ENCODE measurements around the gene HMOX2.

Gene HMOX2

DNA sequence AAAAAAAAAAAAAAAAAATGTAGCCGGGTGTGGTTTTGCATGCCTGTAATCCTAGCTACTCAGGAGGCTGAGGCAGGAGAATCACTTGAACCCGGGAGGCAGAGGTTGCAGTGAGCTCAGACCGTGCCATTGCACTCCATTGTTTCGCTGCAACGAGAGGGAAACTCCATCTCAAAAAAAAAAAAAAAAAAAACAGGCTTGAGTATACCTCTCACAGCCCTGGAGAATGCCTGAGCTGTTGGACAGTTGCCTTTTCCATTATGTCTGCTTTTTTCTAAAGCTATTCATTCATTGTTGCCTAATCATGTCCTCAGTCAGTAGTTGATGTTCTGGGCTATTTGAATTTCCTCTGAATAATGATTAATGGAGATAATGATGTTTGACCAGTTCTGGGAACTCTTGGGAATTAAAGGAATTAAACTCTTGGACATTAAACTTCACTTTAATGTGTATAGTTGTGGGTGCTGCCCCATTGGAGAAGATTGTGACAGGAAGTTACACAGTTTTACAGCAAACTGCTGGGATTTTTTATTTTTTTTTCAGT is 11.8 kb downstream of the HMOX2 start:
- no peaks in the 10 kb centered on the region for H3K4me1 ChIP-seq (ENCODE audit: control insufficient read depth, insufficient read depth, low read length)
- no peak overlapping the region for H3K4me3 ChIP-seq (ENCODE audit: low read depth, low read length)
- no peaks in the 10 kb centered on the region for H3K27me3 ChIP-seq (ENCODE audit: control insufficient read depth, insufficient read depth, low read length)
- H3K27ac ChIP-seq (ENCODE audit: low read depth, low read length): no peak overlapping the region
- H3K36me3 ChIP-seq (ENCODE audit: control insufficient read depth, insufficient read depth, low read length): peaks cover 12% of the 10 kb centered on the region; the same call in 1 of the 2 replicates
- no peaks in the 10 kb centered on the region for H3K9me3 ChIP-seq (ENCODE audit: control insufficient read depth, insufficient read depth, low read depth, low read length)
- no peak overlapping the region for H3K9ac ChIP-seq (ENCODE audit: low read length)

DNA sequence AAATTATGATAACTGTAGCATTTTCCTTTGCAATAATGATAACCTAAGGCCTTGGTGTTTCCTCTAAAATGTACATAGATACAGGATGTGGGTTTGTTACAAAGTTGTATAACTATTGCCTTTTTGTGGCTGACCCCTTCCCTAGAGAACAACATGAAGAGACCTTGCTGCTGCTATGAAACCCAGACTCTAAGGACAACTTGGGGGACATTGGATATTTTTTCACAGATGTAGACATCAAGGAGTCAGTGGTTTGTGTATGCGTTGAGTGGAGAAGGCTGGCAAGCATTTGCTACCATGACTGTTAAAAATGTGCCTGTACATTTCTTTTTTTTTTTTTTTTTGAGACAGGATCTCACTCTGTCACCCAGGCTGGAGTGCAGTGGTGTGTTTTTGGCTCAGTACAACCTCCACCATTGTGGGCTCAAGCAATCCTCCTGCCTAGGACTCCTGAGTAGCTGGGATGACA is 12.3 kb downstream of the HMOX2 start:
- H3K27ac ChIP-seq (ENCODE audit: low read depth, low read length): no peak overlapping the region
- no peaks in the 10 kb centered on the region for H3K27me3 ChIP-seq (ENCODE audit: control insufficient read depth, insufficient read depth, low read length)
- H3K9me3 ChIP-seq (ENCODE audit: control insufficient read depth, insufficient read depth, low read depth, low read length): no peaks in the 10 kb centered on the region
- no peak overlapping the region for H3K9ac ChIP-seq (ENCODE audit: low read length)
- peaks cover 12% of the 10 kb centered on the region; the same call in 1 of the 2 replicates for H3K36me3 ChIP-seq (ENCODE audit: control insufficient read depth, insufficient read depth, low read length)
- no peaks in the 10 kb centered on the region for H3K4me1 ChIP-seq (ENCODE audit: control insufficient read depth, insufficient read depth, low read length)
- H3K4me3 ChIP-seq (ENCODE audit: low read depth, low read length): no peak overlapping the region

DNA sequence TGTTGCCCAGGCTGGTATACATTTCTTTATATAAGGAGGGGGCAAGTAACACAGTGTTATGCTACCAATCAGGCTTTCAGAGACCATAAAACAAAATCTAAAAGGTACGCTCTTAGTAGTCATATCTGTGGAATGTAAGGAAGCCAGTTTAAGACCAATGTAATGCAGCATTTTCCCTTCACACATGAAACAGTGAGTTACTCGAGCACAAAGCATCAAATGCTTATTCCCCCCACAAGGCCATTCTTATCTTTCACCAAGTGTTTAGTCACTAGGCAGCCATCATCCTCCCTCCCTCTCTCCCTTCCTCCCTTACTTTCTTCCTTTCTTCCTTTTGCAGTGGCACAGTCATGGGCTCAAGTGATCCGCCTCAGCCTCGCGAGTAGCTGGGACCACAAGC is 12.8 kb downstream of the HMOX2 start:
- Histone ChIP-seq H3K9ac (ENCODE audit: low read length) (no peak overlapping the region), H3K27ac (ENCODE audit: low read depth, low read length) (no peak overlapping the region), H3K36me3 (ENCODE audit: control insufficient read depth, insufficient read depth, low read length) (peaks cover 12% of the 10 kb centered on the region; the same call in 1 of the 2 replicates), H3K27me3 (ENCODE audit: control insufficient read depth, insufficient read depth, low read length) (no peaks in the 10 kb centered on the region), H3K4me3 (ENCODE audit: low read depth, low read length) (no peak overlapping the region), H3K9me3 (ENCODE audit: control insufficient read depth, insufficient read depth, low read depth, low read length) (no peaks in the 10 kb centered on the region), H3K4me1 (ENCODE audit: control insufficient read depth, insufficient read depth, low read length) (no peaks in the 10 kb centered on the region)

DNA sequence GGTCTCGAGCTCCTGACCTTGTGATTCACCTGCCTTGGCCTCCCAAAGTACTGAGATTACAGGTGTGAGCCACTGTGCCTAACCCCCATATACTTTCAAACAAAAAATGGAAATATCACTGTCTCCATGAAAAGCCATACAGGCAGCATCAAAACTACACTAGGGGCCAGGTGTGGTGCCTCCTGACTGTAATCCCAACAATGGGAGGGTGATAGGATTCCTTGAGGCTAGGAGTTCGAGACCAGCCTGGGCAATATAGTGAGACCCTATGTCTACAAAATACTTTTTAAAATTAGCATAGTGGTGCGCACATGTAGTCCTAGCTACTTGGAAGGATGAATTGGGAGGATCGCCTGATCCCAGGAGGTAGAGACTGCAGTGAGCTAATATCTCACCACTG is 15.7 kb downstream of the HMOX2 start:
- Histone ChIP-seq H3K36me3 (ENCODE audit: control insufficient read depth, insufficient read depth, low read length) (no peaks in the 10 kb centered on the region), H3K4me1 (ENCODE audit: control insufficient read depth, insufficient read depth, low read length) (peaks cover 8% of the 10 kb centered on the region), H3K9me3 (ENCODE audit: control insufficient read depth, insufficient read depth, low read depth, low read length) (no peaks in the 10 kb centered on the region)

DNA sequence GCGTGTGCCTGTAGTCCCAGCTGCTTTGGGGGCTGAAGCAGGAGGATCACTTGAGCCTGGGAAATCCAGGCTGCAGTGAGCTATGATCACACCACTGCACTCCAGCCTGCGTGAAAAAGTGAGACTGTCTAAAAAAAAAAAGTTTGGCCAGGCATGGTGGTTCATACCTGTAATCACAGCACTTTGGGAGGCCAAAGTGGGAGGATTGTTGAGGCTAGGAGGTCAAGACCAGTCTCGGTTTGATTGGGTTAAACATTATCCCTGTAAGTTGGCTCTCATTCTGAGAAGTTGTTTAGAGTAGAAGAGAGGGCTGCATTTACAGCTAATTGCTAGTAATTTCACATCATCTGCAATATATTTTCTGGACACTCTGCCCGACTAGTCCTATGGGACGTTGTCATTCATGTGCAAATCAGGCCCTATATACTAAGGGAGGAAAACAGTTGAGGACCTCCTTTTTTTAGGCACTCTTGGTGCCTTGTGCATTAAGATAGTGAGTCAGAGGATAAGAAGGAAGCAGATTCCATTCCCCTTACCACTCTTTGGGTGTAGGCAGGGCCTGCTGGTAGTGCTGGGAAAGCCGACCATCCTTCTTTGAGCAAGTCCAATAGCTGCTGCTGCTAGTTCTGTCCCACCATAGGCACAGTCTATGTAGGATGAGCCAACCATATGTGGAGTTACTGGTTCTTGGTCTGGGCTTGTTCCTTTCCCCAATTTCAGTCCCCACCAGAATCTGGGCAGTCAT is 18.7 kb downstream of the HMOX2 start:
- Histone ChIP-seq H3K4me3 (ENCODE audit: low read depth, low read length) (no peak overlapping the region), H3K4me1 (ENCODE audit: control insufficient read depth, insufficient read depth, low read length) (peaks cover 16% of the 10 kb centered on the region), H3K9me3 (ENCODE audit: control insufficient read depth, insufficient read depth, low read depth, low read length) (no peaks in the 10 kb centered on the region), H3K9ac (ENCODE audit: low read length) (no peak overlapping the region), H3K27ac (ENCODE audit: low read depth, low read length) (no peak overlapping the region), H3K36me3 (ENCODE audit: control insufficient read depth, insufficient read depth, low read length) (no peaks in the 10 kb centered on the region), H3K27me3 (ENCODE audit: control insufficient read depth, insufficient read depth, low read length) (no peaks in the 10 kb centered on the region)

More for the DNA sequence above, 15.7 kb downstream of the HMOX2 start:
- H3K9ac ChIP-seq (ENCODE audit: low read length): no peak overlapping the region
- H3K27ac ChIP-seq (ENCODE audit: low read depth, low read length): no peak overlapping the region
- no peak overlapping the region for H3K4me3 ChIP-seq (ENCODE audit: low read depth, low read length)
- no peaks in the 10 kb centered on the region for H3K27me3 ChIP-seq (ENCODE audit: control insufficient read depth, insufficient read depth, low read length)

DNA sequence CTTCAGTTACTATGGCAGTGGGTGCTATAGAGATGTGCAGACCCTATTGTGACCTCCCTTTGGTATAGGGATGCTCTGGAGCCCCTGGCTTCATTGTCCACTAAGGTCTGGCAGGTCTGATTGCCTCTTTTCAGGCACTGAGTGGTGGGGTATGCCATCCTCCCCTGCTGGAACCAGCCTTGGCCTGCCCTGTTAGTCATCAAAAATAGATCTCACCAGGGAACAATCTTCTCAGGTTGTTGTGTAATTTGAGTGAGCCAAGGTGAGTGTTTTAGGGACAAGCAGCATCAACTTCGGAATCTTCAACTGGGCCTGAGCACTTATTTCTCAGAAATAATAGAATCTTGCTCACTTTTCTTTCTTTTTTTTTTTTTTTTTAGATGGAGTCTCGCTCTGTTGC is 19.6 kb downstream of the HMOX2 start:
- no peak overlapping the region for H3K9ac ChIP-seq (ENCODE audit: low read length)
- no peaks in the 10 kb centered on the region for H3K9me3 ChIP-seq (ENCODE audit: control insufficient read depth, insufficient read depth, low read depth, low read length)
- H3K4me3 ChIP-seq (ENCODE audit: low read depth, low read length): no peak overlapping the region
- H3K27me3 ChIP-seq (ENCODE audit: control insufficient read depth, insufficient read depth, low read length): no peaks in the 10 kb centered on the region
- H3K4me1 ChIP-seq (ENCODE audit: control insufficient read depth, insufficient read depth, low read length): peaks cover 23% of the 10 kb centered on the region
- H3K36me3 ChIP-seq (ENCODE audit: control insufficient read depth, insufficient read depth, low read length): no peaks in the 10 kb centered on the region
- no peak overlapping the region for H3K27ac ChIP-seq (ENCODE audit: low read depth, low read length)

DNA sequence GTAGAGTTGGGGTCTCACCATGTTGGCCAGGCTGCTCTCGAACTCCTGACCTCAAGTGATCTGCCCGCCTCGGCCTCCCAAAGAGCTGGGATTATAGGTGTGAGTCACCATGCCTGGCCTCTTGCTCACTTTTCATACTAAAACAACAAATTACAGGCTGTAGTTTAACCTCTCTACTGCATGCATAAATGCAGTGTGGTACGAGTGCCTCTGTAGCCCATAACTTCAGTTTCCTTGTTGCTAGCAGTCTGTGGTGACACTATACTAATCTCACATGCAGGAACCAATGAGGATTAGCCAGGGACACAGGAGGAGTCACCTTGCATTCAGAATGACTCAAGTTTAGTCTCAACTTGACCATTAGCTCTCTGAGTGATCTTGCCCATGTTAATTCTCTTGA is 20.1 kb downstream of the HMOX2 start:
- no peaks in the 10 kb centered on the region for H3K27me3 ChIP-seq (ENCODE audit: control insufficient read depth, insufficient read depth, low read length)
- peaks cover 27% of the 10 kb centered on the region for H3K4me1 ChIP-seq (ENCODE audit: control insufficient read depth, insufficient read depth, low read length)
- H3K36me3 ChIP-seq (ENCODE audit: control insufficient read depth, insufficient read depth, low read length): no peaks in the 10 kb centered on the region
- no peaks in the 10 kb centered on the region for H3K9me3 ChIP-seq (ENCODE audit: control insufficient read depth, insufficient read depth, low read depth, low read length)
- H3K27ac ChIP-seq (ENCODE audit: low read depth, low read length): no peak overlapping the region
- H3K4me3 ChIP-seq (ENCODE audit: low read depth, low read length): no peak overlapping the region
- no peak overlapping the region for H3K9ac ChIP-seq (ENCODE audit: low read length)

DNA sequence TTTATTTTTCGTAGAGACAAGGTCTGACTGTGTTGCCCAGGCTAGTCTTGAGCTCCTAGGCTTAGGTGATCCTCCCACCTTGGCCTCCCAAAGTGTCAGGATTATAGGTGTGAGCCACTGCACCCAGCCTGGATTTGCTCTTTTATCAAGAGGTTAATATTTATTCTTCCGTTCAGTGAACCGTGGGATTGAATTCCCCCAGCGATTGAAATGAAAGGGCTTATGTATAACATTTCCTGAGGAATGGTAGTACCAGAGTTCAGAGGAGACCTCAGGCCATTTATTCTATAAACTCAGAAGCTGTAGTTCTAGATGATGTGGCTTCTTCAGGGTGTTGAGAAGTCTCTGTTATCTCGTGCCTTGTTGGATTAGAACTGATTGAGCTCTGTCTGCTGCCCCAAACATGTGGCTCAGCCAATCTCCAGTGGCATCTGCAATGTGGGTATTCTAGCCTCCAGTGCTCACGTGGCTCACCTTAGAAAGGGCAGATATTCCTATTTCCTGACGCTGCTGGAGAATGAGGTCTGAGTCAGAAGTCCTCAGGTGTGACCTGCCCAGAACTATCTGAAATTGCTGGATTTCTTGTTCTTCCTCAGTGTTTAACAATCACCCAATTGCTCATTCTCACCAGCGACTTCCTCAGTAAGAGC is 22.5 kb downstream of the HMOX2 start:
- H3K4me1 ChIP-seq (ENCODE audit: control insufficient read depth, insufficient read depth, low read length): peaks cover 27% of the 10 kb centered on the region
- no peaks in the 10 kb centered on the region for H3K27me3 ChIP-seq (ENCODE audit: control insufficient read depth, insufficient read depth, low read length)

DNA sequence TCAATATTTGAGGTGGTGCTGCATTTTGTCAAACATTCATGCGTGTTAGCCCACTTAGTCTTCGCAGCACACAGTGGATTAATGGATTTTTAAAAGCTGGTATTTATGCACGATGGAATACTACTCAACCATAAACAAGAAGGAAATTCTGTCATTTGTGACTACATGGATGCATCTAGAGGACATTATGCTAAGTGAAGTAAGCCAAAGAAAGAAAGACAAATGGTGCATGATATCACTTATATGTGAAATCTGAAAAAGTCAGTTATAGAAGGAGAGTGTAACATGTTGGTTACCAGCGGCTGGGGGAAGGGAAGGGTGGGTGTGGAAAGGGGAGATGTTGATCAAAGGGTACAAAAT is 23.0 kb downstream of the HMOX2 start:
- H3K36me3 ChIP-seq (ENCODE audit: control insufficient read depth, insufficient read depth, low read length): no peaks in the 10 kb centered on the region
- peaks cover 27% of the 10 kb centered on the region for H3K4me1 ChIP-seq (ENCODE audit: control insufficient read depth, insufficient read depth, low read length)

More for the DNA sequence above, 22.5 kb downstream of the HMOX2 start:
- Histone ChIP-seq H3K9me3 (ENCODE audit: control insufficient read depth, insufficient read depth, low read depth, low read length) (no peaks in the 10 kb centered on the region), H3K9ac (ENCODE audit: low read length) (no peak overlapping the region), H3K4me3 (ENCODE audit: low read depth, low read length) (no peak overlapping the region), H3K27ac (ENCODE audit: low read depth, low read length) (no peak overlapping the region), H3K36me3 (ENCODE audit: control insufficient read depth, insufficient read depth, low read length) (no peaks in the 10 kb centered on the region)

DNA sequence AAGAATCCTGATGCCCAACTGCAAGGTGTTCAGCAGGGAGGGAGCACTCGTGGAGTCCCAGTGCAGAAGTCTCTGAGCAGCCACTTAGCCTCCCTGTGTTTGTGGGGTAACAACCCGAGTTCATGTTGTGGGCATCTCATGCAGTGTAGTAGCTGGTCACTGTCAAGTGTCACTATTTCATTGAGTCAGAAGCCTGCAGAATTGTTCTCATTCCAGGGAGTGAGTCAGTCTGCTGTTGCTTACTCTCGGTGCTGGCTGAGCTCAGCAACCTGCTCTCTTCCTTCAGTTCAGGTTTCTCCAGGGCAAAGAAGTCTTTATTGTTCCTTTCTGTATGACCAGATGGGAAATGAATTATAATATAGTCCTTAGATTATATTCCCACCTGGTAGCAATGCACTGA is 24.1 kb downstream of the HMOX2 start:
- Histone ChIP-seq H3K4me3 (ENCODE audit: low read depth, low read length) (no peak overlapping the region), H3K4me1 (ENCODE audit: control insufficient read depth, insufficient read depth, low read length) (peaks cover 23% of the 10 kb centered on the region), H3K9ac (ENCODE audit: low read length) (no peak overlapping the region), H3K27ac (ENCODE audit: low read depth, low read length) (no peak overlapping the region; the same call in 1 of the 2 replicates), H3K36me3 (ENCODE audit: control insufficient read depth, insufficient read depth, low read length) (no peaks in the 10 kb centered on the region), H3K9me3 (ENCODE audit: control insufficient read depth, insufficient read depth, low read depth, low read length) (no peaks in the 10 kb centered on the region), H3K27me3 (ENCODE audit: control insufficient read depth, insufficient read depth, low read length) (no peaks in the 10 kb centered on the region)

More for the DNA sequence above, 23.0 kb downstream of the HMOX2 start:
- Histone ChIP-seq H3K27ac (ENCODE audit: low read depth, low read length) (no peak overlapping the region), H3K9ac (ENCODE audit: low read length) (no peak overlapping the region), H3K9me3 (ENCODE audit: control insufficient read depth, insufficient read depth, low read depth, low read length) (no peaks in the 10 kb centered on the region), H3K27me3 (ENCODE audit: control insufficient read depth, insufficient read depth, low read length) (no peaks in the 10 kb centered on the region), H3K4me3 (ENCODE audit: low read depth, low read length) (no peak overlapping the region)

DNA sequence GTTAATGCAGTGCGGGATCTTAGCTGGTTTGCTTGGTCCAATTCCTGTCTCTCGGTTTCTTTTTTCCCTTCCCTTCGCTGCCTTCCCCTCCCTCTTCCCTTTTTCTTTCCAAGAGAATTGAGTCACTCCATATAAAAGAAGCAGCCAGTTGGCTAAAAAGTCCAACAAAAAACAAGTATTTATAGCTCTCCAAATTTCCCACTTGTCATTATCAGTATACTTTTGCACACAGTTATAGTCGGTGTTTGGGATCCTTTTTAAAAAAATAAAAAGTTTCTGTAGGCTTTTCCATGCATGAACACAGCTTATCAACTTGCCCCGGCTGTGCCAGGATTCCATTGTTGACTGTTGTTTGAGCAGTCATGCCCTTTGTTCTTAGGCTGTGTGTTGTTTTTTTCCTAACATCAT is 24.9 kb downstream of the HMOX2 start:
- H3K36me3 ChIP-seq (ENCODE audit: control insufficient read depth, insufficient read depth, low read length): 0 out of 2 replicates have a peak, but pooled peaks cover 2% of the 10 kb centered on the region
- no peak overlapping the region for H3K4me3 ChIP-seq (ENCODE audit: low read depth, low read length)
- H3K27ac ChIP-seq (ENCODE audit: low read depth, low read length): no peak overlapping the region
- peaks cover 18% of the 10 kb centered on the region for H3K4me1 ChIP-seq (ENCODE audit: control insufficient read depth, insufficient read depth, low read length)
- no peaks in the 10 kb centered on the region for H3K9me3 ChIP-seq (ENCODE audit: control insufficient read depth, insufficient read depth, low read depth, low read length)
- no peak overlapping the region for H3K9ac ChIP-seq (ENCODE audit: low read length)
- no peaks in the 10 kb centered on the region for H3K27me3 ChIP-seq (ENCODE audit: control insufficient read depth, insufficient read depth, low read length)
